NB4 (cell line): ENCODE results near the gene TMEM183A.

Source experiments
- DNase-seq: peaks from one replicate; pipeline ENCODE4 v3.0.0; 2010; ENCODE audit warnings: low read depth
- H3K4me3 ChIP-seq: one replicate; pipeline ENCODE4 v1.5.1; 2011; ENCODE audit warnings: mild to moderate bottlenecking, low read depth, low read length, moderate library complexity
- MYC ChIP-seq: IDR thresholded peaks from 2 replicates; pipeline ENCODE4 v1.6.1; 2011; ENCODE audit warnings: low read depth, low read length
- POLR2A ChIP-seq: IDR thresholded peaks from 2 replicates; pipeline ENCODE4 v1.6.1; 2011; ENCODE audit warnings: mild to moderate bottlenecking; ENCODE audit not compliant: insufficient read length; ENCODE audit errors: extremely low read depth
- TF ChIP-seq, protein P1 (sequence below): IDR thresholded peaks from one replicate; pipeline ENCODE4 v1.5.1; 2012; ENCODE audit warnings: low read depth, low read length
- TF ChIP-seq, protein P2 (sequence below): IDR thresholded peaks from 2 replicates; pipeline ENCODE4 v1.6.1; 2011; ENCODE audit warnings: low read depth, low read length

TMEM183A gene

DNA sequence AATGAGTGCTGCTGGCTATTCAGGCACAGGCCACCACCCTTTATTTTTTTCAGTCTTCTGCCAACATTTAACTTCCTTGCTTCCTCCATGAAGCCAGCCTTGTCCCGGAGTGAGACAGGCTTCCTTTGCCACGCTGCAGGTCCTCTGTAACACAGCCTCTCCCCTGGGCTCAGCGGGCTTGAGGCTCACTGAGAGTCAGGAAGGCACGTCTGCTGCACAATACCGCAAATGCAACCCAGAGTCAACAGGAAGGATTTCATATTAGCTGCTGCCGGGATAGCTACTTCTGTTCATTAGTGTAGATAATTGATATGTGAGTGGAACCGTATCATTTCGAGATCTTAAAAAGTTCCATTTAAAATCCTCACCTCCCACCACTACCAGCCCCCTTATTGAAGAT is 56.1 kb downstream of the TMEM183A start:
- TF ChIP-seq POLR2A (no peak), MYC (no peak)
- TF ChIP-seq, protein P1, sequence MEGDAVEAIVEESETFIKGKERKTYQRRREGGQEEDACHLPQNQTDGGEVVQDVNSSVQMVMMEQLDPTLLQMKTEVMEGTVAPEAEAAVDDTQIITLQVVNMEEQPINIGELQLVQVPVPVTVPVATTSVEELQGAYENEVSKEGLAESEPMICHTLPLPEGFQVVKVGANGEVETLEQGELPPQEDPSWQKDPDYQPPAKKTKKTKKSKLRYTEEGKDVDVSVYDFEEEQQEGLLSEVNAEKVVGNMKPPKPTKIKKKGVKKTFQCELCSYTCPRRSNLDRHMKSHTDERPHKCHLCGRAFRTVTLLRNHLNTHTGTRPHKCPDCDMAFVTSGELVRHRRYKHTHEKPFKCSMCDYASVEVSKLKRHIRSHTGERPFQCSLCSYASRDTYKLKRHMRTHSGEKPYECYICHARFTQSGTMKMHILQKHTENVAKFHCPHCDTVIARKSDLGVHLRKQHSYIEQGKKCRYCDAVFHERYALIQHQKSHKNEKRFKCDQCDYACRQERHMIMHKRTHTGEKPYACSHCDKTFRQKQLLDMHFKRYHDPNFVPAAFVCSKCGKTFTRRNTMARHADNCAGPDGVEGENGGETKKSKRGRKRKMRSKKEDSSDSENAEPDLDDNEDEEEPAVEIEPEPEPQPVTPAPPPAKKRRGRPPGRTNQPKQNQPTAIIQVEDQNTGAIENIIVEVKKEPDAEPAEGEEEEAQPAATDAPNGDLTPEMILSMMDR: no peak
- no peak overlapping the region for H3K4me3 ChIP-seq
- DNase-seq: no peak

DNA sequence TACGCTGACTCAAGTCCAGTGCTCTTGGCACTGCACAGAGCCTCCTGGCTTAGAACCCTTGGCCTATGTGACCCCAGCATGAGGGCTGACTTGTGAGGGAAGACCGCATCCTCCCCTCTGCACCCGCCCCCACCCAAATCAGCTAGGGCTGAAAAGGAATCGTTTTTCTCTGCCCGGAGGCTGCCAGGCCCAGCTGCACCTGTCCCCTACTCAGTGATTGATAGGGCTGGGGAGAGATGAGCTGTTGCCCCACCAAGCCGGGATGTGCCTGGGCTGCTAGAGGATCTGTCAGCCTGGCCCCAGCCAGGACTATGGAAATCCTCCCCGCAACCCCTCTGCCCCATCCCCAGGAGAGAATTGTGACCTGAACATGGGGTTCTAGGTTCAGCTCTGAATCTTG is 58.0 kb downstream of the TMEM183A start:
- TF ChIP-seq, protein P2, sequence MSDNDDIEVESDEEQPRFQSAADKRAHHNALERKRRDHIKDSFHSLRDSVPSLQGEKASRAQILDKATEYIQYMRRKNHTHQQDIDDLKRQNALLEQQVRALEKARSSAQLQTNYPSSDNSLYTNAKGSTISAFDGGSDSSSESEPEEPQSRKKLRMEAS: no peak
- TF ChIP-seq POLR2A: no peak
- TF ChIP-seq MYC: no peak
- H3K4me3 ChIP-seq: no peak overlapping the region
- no peak for DNase-seq

DNA sequence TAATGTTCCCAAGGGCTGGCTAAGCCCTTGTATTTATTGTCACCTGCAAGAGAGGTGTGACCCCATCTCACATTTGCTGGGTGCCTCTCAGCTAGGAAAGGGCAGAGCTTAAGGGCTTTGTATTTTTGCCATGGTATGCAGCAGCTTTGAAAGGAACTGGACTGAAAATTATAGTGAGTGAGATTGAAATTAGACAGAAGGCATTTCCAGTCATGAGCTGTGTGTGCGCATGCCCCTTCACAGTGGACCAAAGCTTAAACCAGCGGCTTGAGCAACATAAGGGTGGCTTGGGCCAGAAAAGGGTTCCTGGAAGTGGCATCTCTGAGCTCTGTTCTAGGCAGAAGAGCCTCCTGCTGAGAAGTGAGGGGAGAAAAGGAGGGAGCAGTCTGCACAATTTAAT is 58.8 kb downstream of the TMEM183A start:
- no peak for DNase-seq
- TF ChIP-seq MYC (no peak), POLR2A (no peak)
- TF ChIP-seq, protein P2: no peak
- TF ChIP-seq, protein P1: no peak
- H3K4me3 ChIP-seq: no peak overlapping the region

DNA sequence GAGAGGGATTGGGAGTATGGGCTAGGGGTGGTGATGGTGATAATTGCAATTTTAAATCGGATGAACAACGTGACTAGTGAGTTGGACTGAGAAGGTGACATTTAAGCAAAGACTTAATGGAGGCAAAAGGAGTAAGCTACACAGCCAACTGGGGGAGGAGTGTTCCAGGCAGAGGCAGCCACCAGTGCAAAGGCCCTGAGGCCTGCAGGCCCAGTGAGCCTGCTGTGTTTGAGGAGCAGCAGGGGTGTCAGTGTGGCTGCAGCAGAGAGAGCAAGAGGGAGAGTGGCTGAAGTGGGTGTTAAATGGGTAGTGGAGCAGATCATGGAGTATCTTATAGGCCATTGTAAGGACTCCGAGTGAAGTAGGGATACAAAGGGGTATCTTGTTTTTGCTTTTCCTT is 59.8 kb downstream of the TMEM183A start:
- no peak for DNase-seq
- TF ChIP-seq, protein P2: no peak
- TF ChIP-seq, protein P1: no peak
- TF ChIP-seq POLR2A: no peak
- no peak for TF ChIP-seq MYC
- no peak overlapping the region for H3K4me3 ChIP-seq

DNA sequence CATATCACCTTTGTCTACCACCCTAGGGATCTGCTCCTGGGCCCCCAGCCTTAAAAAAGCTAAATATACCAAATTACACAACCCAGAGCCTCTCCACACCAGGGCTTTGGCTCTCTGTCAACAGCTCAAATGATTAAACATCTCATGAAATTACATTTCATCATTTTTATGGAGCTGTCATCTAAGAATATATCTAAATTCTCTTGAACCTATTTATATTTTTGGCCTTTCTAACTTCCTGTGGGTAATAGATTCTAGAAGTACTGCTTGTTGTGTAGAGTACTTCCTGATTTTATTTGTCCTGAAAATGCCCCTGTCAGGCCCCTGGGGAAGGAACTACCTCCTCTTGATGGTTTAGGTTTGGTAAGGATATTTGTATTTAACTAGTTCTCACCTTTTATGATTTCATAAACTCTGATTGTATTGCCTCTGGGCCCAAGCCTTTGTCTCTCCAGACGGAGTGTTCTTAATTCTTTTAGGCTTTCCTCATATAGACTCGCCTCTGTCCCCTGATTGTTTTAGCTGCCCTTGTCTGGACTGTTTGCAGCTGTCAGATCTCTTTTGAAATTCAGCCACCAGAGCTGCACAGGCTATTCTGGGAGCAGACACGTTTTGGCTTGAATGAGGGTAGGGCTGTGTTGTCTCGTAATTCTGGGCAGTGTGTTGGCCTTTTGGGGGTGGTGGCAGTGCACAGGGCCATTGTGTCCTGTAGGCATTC is 62.0 kb downstream of the TMEM183A start:
- H3K4me3 ChIP-seq: no peak overlapping the region
- peak; percentile 69 for DNase-seq
- TF ChIP-seq, protein P2: peak; percentile 26; the same call in 1 of the 2 replicates
- TF ChIP-seq, protein P1: no peak
- TF ChIP-seq POLR2A (no peak), MYC (peak; percentile 40)

DNA sequence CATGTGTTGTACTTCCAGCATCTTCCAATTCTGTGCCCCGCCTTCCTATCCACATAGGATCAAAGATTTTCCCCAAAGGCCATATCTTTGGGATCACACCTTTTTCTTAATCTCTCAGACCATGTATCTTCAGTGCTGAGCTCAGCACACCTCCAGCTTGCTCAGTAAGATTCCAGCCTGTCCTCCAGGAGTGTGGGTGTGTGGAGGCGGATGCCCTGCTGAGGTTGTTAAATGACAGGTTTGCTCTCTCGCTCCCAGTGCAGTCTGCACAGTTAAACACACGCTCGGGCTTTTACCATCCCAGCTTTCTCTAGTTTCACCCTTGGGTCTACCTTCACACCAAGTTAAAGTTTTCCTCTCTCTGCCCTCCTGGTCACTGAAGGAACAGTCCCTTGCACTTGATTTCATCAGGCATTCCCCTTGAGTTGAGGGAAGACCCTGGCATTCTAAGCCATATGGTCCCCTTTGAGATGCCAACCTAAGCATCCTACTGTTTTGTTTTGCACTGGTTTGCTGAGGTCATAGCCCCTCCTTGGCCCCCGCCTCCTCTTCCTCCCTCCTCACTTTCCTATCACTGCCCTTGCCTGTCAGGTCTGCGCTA is 64.9 kb downstream of the TMEM183A start:
- no peak for TF ChIP-seq MYC
- TF ChIP-seq, protein P2: no peak
- TF ChIP-seq, protein P1: no peak
- no peak for TF ChIP-seq POLR2A
- H3K4me3 ChIP-seq: no peak overlapping the region
- DNase-seq: no peak
